Smooth muscle cell (in vitro differentiated cells): ENCODE measurements around the gene SEMA6D. TPM values are rescaled to one million over a fixed set of nuclear protein-coding genes. Genes with fewer than 3 reads are reported as not detected.

ENCODE experiments used
- DNase-seq: peaks from one replicate; lab custom pipeline; 2025; ENCODE audit not compliant: unreplicated experiment; lab: John Stamatoyannopoulos, UW
- H2AFZ ChIP-seq: fragments of 200-600 bp; sonication (generic); 2 replicates; pipeline ENCODE4 v1.6.0; 2016; ENCODE audit warnings: antibody characterized with exemption, low read depth, mild to moderate bottlenecking
- H3F3A ChIP-seq: fragments of 200-600 bp; sonication (generic); 2 replicates; pipeline ENCODE4 v1.6.0; 2017; ENCODE audit warnings: antibody characterized with exemption, low read depth
- H3K27ac ChIP-seq: fragments of 200-600 bp; sonication (generic); 2 replicates; pipeline ENCODE4 v1.5.1; 2016; ENCODE audit warnings: low read depth, mild to moderate bottlenecking
- H3K27me3 ChIP-seq: fragments of 200-600 bp; sonication (generic); 2 replicates; pipeline ENCODE4 v1.6.1; 2016; ENCODE audit warnings: low read depth, mild to moderate bottlenecking
- H3K36me3 ChIP-seq: fragments of 200-600 bp; sonication (generic); 2 replicates; pipeline ENCODE4 v1.5.1; 2016; ENCODE audit warnings: low read depth
- H3K4me1 ChIP-seq: fragments of 200-600 bp; sonication (generic); 2 replicates; pipeline ENCODE4 v1.5.1; 2016; ENCODE audit warnings: low read depth
- H3K4me2 ChIP-seq: fragments of 200-600 bp; sonication (generic); 2 replicates; pipeline ENCODE4 v1.6.0; 2016; ENCODE audit warnings: mild to moderate bottlenecking
- H3K4me3 ChIP-seq: fragments of 200-600 bp; sonication (generic); 2 replicates; pipeline ENCODE4 v1.5.1; 2016; ENCODE audit warnings: mild to moderate bottlenecking
- H3K79me2 ChIP-seq: fragments of 200-600 bp; sonication (generic); 2 replicates; pipeline ENCODE4 v1.6.0; 2016; ENCODE audit warnings: low read depth, mild to moderate bottlenecking
- H3K9ac ChIP-seq: fragments of 200-600 bp; sonication (generic); 2 replicates; pipeline ENCODE4 v1.6.0; 2016; ENCODE audit warnings: low read depth
- H3K9me3 ChIP-seq: fragments of 200-600 bp; sonication (generic); replicated peaks from 2 replicates; pipeline ENCODE4 v1.5.1; 2016; ENCODE audit warnings: low read depth
- H4K20me1 ChIP-seq: fragments of 200-600 bp; sonication (generic); 2 replicates; pipeline ENCODE4 v1.6.0; 2016; ENCODE audit warnings: low read depth
- WGBS: methylation state at CpG from one replicate; pipeline ENCODE4 v1.1.7; 2016; ENCODE audit warnings: low lambda C conversion rate; 5-methylcytosine and 5-hydroxymethylcytosine counted together
- polyA plus RNA-seq: library from polyadenylated mRNA; unstranded; fragments of >200 nt; fragmentation: Nextera tagmentation; extraction: Ambion mirVana; gene quantifications from 2 replicates; pipeline ENCODE4 v1.2.1, GENCODE V29; 2016
- total RNA-seq: library from RNA; depleted of rRNA; stranded (reverse); fragments of >200 nt; gene quantifications from 2 replicates; pipeline ENCODE4 v1.2.3, GENCODE V29; 2014
- TF ChIP-seq, protein P1 (sequence below): fragments of 200-600 bp; sonication (generic); IDR thresholded peaks from 2 replicates; pipeline ENCODE4 v1.5.1; 2017; ENCODE audit warnings: borderline replicate concordance, mild to moderate bottlenecking, antibody characterized with exemption; ENCODE audit not compliant: insufficient read depth, poor library complexity, severe bottlenecking

The SEMA6D gene
- total and polyA plus RNA-seq, 2 experiments from 2014 or later: 31.4 to 44.9 TPM

DNA sequence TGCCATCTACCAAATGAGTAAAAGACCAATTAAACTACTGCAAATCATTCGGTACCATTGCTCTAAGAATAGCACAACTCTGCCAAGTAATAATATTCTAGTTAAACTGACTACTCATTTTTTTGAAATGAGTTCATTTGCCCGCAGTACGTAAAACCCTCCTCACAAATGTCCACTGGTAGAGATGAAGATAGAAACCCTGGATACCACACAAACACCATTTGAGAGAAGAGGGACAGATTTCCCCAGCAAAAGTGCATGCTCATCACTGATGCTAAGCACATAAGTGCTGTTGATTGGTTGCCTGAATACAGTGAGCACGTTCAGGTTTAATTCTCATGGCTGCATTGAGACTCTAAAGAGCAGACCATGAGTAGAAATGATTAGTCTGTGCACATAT, 34.6 kb upstream of the SEMA6D start:
- H3K4me1 ChIP-seq: no peaks in the 10 kb centered on the region
- H3K27me3 ChIP-seq: no peaks in the 10 kb centered on the region
- no peak for DNase-seq
- no peak overlapping the region for H3K4me2 ChIP-seq
- no peaks in the 10 kb centered on the region for H4K20me1 ChIP-seq
- H3K79me2 ChIP-seq: no peaks in the 10 kb centered on the region
- H2AFZ ChIP-seq: no peak overlapping the region
- no peak overlapping the region for H3K27ac ChIP-seq
- WGBS: 93% methylated on average over 4 of the region's 4 CpGs
- H3K9me3 ChIP-seq: no peaks in the 10 kb centered on the region
- TF ChIP-seq, protein P1, sequence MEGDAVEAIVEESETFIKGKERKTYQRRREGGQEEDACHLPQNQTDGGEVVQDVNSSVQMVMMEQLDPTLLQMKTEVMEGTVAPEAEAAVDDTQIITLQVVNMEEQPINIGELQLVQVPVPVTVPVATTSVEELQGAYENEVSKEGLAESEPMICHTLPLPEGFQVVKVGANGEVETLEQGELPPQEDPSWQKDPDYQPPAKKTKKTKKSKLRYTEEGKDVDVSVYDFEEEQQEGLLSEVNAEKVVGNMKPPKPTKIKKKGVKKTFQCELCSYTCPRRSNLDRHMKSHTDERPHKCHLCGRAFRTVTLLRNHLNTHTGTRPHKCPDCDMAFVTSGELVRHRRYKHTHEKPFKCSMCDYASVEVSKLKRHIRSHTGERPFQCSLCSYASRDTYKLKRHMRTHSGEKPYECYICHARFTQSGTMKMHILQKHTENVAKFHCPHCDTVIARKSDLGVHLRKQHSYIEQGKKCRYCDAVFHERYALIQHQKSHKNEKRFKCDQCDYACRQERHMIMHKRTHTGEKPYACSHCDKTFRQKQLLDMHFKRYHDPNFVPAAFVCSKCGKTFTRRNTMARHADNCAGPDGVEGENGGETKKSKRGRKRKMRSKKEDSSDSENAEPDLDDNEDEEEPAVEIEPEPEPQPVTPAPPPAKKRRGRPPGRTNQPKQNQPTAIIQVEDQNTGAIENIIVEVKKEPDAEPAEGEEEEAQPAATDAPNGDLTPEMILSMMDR: no peak
- H3K36me3 ChIP-seq: no peaks in the 10 kb centered on the region
- H3K4me3 ChIP-seq: no peak overlapping the region
- H3K9ac ChIP-seq: no peak overlapping the region
- no peaks in the 10 kb centered on the region for H3F3A ChIP-seq

DNA sequence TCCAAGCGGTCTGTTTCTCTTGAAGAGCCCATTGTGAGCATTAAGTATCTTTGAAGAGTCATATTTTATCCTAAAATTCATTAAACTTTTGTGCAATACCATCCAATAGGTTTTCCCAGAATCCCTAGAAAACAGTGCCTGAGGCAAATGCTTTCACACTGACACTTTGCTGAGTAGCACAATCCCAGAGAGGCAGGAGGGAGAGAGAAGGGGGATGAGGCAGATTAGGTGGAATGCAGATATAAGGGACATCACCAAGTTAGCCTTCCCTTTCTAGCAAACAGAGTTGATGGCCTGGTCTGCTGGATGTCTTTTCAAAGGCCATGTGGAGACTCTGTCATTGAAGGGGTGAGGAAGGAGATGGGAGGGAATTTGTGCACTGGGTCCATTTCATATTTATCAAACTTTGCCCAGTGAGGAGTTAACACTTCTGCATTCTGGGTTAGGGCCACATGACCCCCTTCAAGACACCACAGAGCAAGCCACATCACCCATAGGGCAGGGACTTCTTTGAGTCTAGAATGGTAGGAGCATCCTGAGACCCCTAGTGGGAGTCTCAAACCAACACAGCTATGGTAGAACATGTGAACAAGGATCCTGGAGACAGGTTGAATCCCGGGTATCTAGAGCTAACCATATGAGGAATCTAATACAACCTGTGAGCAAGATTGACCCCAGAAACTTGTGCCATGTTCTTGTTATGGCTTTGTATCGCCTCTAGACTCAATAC, 32.0 kb upstream of the SEMA6D start:
- H4K20me1 ChIP-seq: no peaks in the 10 kb centered on the region
- no peaks in the 10 kb centered on the region for H3K79me2 ChIP-seq
- no peak overlapping the region for H2AFZ ChIP-seq
- H3K4me1 ChIP-seq: no peaks in the 10 kb centered on the region
- H3K9ac ChIP-seq: no peak overlapping the region
- H3K4me2 ChIP-seq: no peak overlapping the region
- H3K9me3 ChIP-seq: no peaks in the 10 kb centered on the region
- no peak overlapping the region for H3K27ac ChIP-seq
- 93% methylated on average over 3 of the region's 3 CpGs for WGBS
- DNase-seq: no peak
- H3K27me3 ChIP-seq: no peaks in the 10 kb centered on the region
- no peak overlapping the region for H3K4me3 ChIP-seq
- no peaks in the 10 kb centered on the region for H3K36me3 ChIP-seq
- H3F3A ChIP-seq: no peaks in the 10 kb centered on the region
- TF ChIP-seq, protein P1: no peak

DNA sequence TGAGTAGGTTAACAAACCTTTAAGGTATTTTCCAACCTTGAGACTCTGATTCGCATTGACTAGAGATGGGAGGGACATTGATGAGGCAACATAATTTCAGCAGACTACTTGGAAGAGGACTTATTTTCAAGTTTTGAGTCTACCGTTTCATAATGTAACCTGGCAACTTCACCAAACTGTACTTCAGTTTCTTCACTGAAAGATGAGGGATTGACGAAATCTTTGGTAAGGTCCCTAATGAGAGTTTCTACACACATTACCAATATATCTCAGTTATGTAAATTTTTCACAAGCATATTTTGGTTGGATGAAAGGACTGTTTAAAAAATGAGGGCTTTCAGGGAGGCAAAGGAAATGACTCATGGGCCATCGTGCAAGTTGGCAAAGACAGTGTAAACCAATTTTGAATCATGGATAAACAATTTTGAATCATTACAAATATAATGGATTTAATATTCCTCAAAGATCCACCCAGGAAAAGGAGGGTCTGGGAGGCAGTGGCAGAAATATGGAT, 28.7 kb upstream of the SEMA6D start:
- DNase-seq: no peak
- no peak overlapping the region for H3K4me3 ChIP-seq
- TF ChIP-seq, protein P1: no peak
- no peaks in the 10 kb centered on the region for H3K79me2 ChIP-seq
- H3K27ac ChIP-seq: no peak overlapping the region
- H3K4me2 ChIP-seq: no peak overlapping the region
- no peaks in the 10 kb centered on the region for H3K4me1 ChIP-seq
- no peak overlapping the region for H3K9ac ChIP-seq
- no peaks in the 10 kb centered on the region for H3K27me3 ChIP-seq
- no peaks in the 10 kb centered on the region for H3K9me3 ChIP-seq
- 69% methylated on average over 4 of the region's 4 CpGs for WGBS
- no peaks in the 10 kb centered on the region for H3F3A ChIP-seq
- H2AFZ ChIP-seq: no peak overlapping the region
- no peaks in the 10 kb centered on the region for H4K20me1 ChIP-seq
- no peaks in the 10 kb centered on the region for H3K36me3 ChIP-seq

GRCh38 chr15:47689660-47690059, 27.6 kb upstream of the SEMA6D start:
- Histone ChIP-seq H3K27me3 (no peaks in the 10 kb centered on the region), H3F3A (no peaks in the 10 kb centered on the region), H3K4me1 (no peaks in the 10 kb centered on the region), H3K4me3 (no peak overlapping the region), H3K79me2 (no peaks in the 10 kb centered on the region), H4K20me1 (no peaks in the 10 kb centered on the region), H3K9me3 (no peaks in the 10 kb centered on the region), H3K36me3 (no peaks in the 10 kb centered on the region), H3K4me2 (no peak overlapping the region), H3K9ac (no peak overlapping the region), H2AFZ (no peak overlapping the region), H3K27ac (no peak overlapping the region)
- no peak for DNase-seq
- 93% methylated on average over 4 of the region's 4 CpGs for WGBS
- TF ChIP-seq, protein P1: no peak
